HG03039 (cell line): ENCODE measurements around the gene ELOVL7.
"Not testable (repeated sequence)": the region's sequence is repeated elsewhere in the genome, so short reads cannot be mapped to it uniquely, and the experiment has no call there.

Experiments used
- ATAC-seq: cut with Tn5 transposase; IDR thresholded peaks from one replicate; pipeline ENCODE4 v1.9.1; 2021; ENCODE audit warnings: mild to moderate bottlenecking, moderate library complexity; ENCODE audit not compliant: unreplicated experiment

Gene ELOVL7

GRCh38 chr5:60833520-60833919 is 10.5 kb downstream of the ELOVL7 start:
- ATAC-seq: no peak

- peak; percentile 43 for ATAC-seq
Measured at GRCh38 chr5:60830581-60831127, 13.4 kb downstream of the ELOVL7 start.

GRCh38 chr5:60829490-60830266 is 14.4 kb downstream of the ELOVL7 start:
- no peak for ATAC-seq

- no peak for ATAC-seq
Measured at GRCh38 chr5:60827201-60827600, 16.9 kb downstream of the ELOVL7 start.

GRCh38 chr5:60826653-60827052 is 17.4 kb downstream of the ELOVL7 start:
- ATAC-seq: peak; percentile 81

- no peak for ATAC-seq
Measured at GRCh38 chr5:60823574-60823973, 20.5 kb downstream of the ELOVL7 start.

- peak; percentile 52 for ATAC-seq
Measured at GRCh38 chr5:60822285-60822556, 21.8 kb downstream of the ELOVL7 start.

GRCh38 chr5:60821488-60822284 is 22.4 kb downstream of the ELOVL7 start:
- no peak for ATAC-seq

GRCh38 chr5:60820593-60821487 is 23.2 kb downstream of the ELOVL7 start:
- ATAC-seq: no peak

- ATAC-seq: not testable (repeated sequence)
Measured at GRCh38 chr5:60816138-60816537, 27.9 kb downstream of the ELOVL7 start.

- no peak for ATAC-seq
Measured at GRCh38 chr5:60814498-60814897, 29.6 kb downstream of the ELOVL7 start.

- no peak for ATAC-seq
Measured at GRCh38 chr5:60812426-60812825, 31.6 kb downstream of the ELOVL7 start.

- ATAC-seq: no peak
Measured at GRCh38 chr5:60811105-60811504, 33.0 kb downstream of the ELOVL7 start.

GRCh38 chr5:60810438-60811085 is 33.5 kb downstream of the ELOVL7 start:
- no peak for ATAC-seq

GRCh38 chr5:60809891-60810425 is 34.1 kb downstream of the ELOVL7 start:
- no peak for ATAC-seq

- no peak for ATAC-seq
Measured at GRCh38 chr5:60806591-60807243, 37.4 kb downstream of the ELOVL7 start.

- ATAC-seq: no peak
Measured at GRCh38 chr5:60805463-60805862, 38.6 kb downstream of the ELOVL7 start.

GRCh38 chr5:60803712-60804111 is 40.4 kb downstream of the ELOVL7 start:
- no peak for ATAC-seq

GRCh38 chr5:60802986-60803385 is 41.1 kb downstream of the ELOVL7 start:
- no peak for ATAC-seq

- no peak for ATAC-seq
Measured at GRCh38 chr5:60802226-60802625, 41.8 kb downstream of the ELOVL7 start.
